ENCODE data around the gene APOBEC3G. TPM values are rescaled to one million over a fixed set of nuclear protein-coding genes. Genes with fewer than 3 reads are reported as not detected.

APOBEC3G gene
- polyA plus RNA-seq, 1 donor (not counting 4 experiments of a cell fraction or from before 2014, with no cell fraction given), result 7.8 TPM

GRCh38 chr22:39094717-39095389 is 17.8 kb downstream of the APOBEC3G start:
- dilution Hi-C loops (cut with MboI; ENCODE audit: extremely low pct_ligation_motif_present, low sequenced_read_pairs), result no loop called here
- Histone ChIP-seq H3K9me3 (ENCODE audit: control insufficient read depth, low read depth, low read length) (no peaks in the 10 kb centered on the region), H3K4me1 (ENCODE audit: control insufficient read depth, extremely low read depth, insufficient read depth, low read length) (peaks cover 39% of the 10 kb centered on the region), H3K79me2 (ENCODE audit: control insufficient read depth, insufficient read depth, low read length) (no peaks in the 10 kb centered on the region), H3K36me3 (ENCODE audit: control insufficient read depth in 2 of 2, extremely low read depth in 1 of 2, insufficient read depth in 2 of 2, low read length in 2 of 2) (no peaks in the 10 kb centered on the region), H3K27me3 (ENCODE audit: control insufficient read depth, extremely low read depth, insufficient read depth, low read length) (no peaks in the 10 kb centered on the region), H3K9me1 (ENCODE audit: control insufficient read depth, extremely low read depth, insufficient read depth, low read length) (no peaks in the 10 kb centered on the region), H4K20me1 (ENCODE audit: control insufficient read depth, extremely low read depth, insufficient read depth, low read length) (no peaks in the 10 kb centered on the region), H2AFZ (ENCODE audit: control insufficient read depth, low read length) (no peak overlapping the region), H3K4me3 (ENCODE audit: control insufficient read depth in 2 of 3, extremely low read depth in 1 of 3, insufficient read depth in 2 of 3, low read depth in 1 of 3, low read length in 3 of 3) (no peak overlapping the region), H3K9ac (ENCODE audit: control insufficient read depth, extremely low read depth, insufficient read depth, low read length) (no peak overlapping the region), H3K4me2 (ENCODE audit: control insufficient read depth, extremely low read depth, insufficient read depth, low read depth, low read length) (no peak overlapping the region), H3K27ac (ENCODE audit: control insufficient read depth, insufficient read depth, low read length) (no peak overlapping the region)
- no peak for DNase-seq (ENCODE audit: low read depth, low spot score)
- FAIRE-seq, result no peak
- no peak for TF ChIP-seq EZH2 (IDR thresholded peaks at IDR 0.05; ENCODE audit: low read length)
- TF ChIP-seq, protein P1, sequence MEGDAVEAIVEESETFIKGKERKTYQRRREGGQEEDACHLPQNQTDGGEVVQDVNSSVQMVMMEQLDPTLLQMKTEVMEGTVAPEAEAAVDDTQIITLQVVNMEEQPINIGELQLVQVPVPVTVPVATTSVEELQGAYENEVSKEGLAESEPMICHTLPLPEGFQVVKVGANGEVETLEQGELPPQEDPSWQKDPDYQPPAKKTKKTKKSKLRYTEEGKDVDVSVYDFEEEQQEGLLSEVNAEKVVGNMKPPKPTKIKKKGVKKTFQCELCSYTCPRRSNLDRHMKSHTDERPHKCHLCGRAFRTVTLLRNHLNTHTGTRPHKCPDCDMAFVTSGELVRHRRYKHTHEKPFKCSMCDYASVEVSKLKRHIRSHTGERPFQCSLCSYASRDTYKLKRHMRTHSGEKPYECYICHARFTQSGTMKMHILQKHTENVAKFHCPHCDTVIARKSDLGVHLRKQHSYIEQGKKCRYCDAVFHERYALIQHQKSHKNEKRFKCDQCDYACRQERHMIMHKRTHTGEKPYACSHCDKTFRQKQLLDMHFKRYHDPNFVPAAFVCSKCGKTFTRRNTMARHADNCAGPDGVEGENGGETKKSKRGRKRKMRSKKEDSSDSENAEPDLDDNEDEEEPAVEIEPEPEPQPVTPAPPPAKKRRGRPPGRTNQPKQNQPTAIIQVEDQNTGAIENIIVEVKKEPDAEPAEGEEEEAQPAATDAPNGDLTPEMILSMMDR (optimal IDR thresholded peaks at IDR 0.05 in 1 of 3, IDR thresholded peaks at IDR 0.05 in 1 of 3, conservative IDR thresholded peaks at IDR 0.05 in 1 of 3; ENCODE audit: extremely low read depth in 1 of 3, insufficient read depth in 2 of 3, low read length in 3 of 3), result no peak

GRCh38 chr22:39095971-39096370 is 18.9 kb downstream of the APOBEC3G start:
- Histone ChIP-seq H3K9me3 (ENCODE audit: control insufficient read depth, low read depth, low read length) (no peaks in the 10 kb centered on the region), H3K27ac (ENCODE audit: control insufficient read depth, insufficient read depth, low read length) (no peak overlapping the region), H3K27me3 (ENCODE audit: control insufficient read depth, extremely low read depth, insufficient read depth, low read length) (no peaks in the 10 kb centered on the region), H3K9ac (ENCODE audit: control insufficient read depth, extremely low read depth, insufficient read depth, low read length) (no peak overlapping the region), H3K9me1 (ENCODE audit: control insufficient read depth, extremely low read depth, insufficient read depth, low read length) (no peaks in the 10 kb centered on the region), H3K36me3 (ENCODE audit: control insufficient read depth in 2 of 2, extremely low read depth in 1 of 2, insufficient read depth in 2 of 2, low read length in 2 of 2) (no peaks in the 10 kb centered on the region), H3K4me1 (ENCODE audit: control insufficient read depth, extremely low read depth, insufficient read depth, low read length) (peaks cover 27% of the 10 kb centered on the region), H3K4me2 (ENCODE audit: control insufficient read depth, extremely low read depth, insufficient read depth, low read depth, low read length) (no peak overlapping the region), H3K4me3 (ENCODE audit: control insufficient read depth in 2 of 3, extremely low read depth in 1 of 3, insufficient read depth in 2 of 3, low read depth in 1 of 3, low read length in 3 of 3) (no peak overlapping the region), H4K20me1 (ENCODE audit: control insufficient read depth, extremely low read depth, insufficient read depth, low read length) (no peaks in the 10 kb centered on the region), H3K79me2 (ENCODE audit: control insufficient read depth, insufficient read depth, low read length) (no peaks in the 10 kb centered on the region), H2AFZ (ENCODE audit: control insufficient read depth, low read length) (no peak overlapping the region)
- FAIRE-seq, result no peak
- dilution Hi-C loops (cut with MboI; ENCODE audit: extremely low pct_ligation_motif_present, low sequenced_read_pairs), result no loop called here
- no peak for DNase-seq (ENCODE audit: low read depth, low spot score)
- TF ChIP-seq, protein P1 (optimal IDR thresholded peaks at IDR 0.05 in 1 of 3, IDR thresholded peaks at IDR 0.05 in 1 of 3, conservative IDR thresholded peaks at IDR 0.05 in 1 of 3; ENCODE audit: extremely low read depth in 1 of 3, insufficient read depth in 2 of 3, low read length in 3 of 3), result no peak
- TF ChIP-seq EZH2 (IDR thresholded peaks at IDR 0.05; ENCODE audit: low read length), result no peak

Data from keratinocyte (primary cell).